ENCODE results near the gene RDH8. TPM values are rescaled to one million over a fixed set of nuclear protein-coding genes. Genes with fewer than 3 reads are reported as not detected.
A peak's percentile ranks its signal among the peaks of the same experiment; 100 is the strongest.

The RDH8 gene, protein sequence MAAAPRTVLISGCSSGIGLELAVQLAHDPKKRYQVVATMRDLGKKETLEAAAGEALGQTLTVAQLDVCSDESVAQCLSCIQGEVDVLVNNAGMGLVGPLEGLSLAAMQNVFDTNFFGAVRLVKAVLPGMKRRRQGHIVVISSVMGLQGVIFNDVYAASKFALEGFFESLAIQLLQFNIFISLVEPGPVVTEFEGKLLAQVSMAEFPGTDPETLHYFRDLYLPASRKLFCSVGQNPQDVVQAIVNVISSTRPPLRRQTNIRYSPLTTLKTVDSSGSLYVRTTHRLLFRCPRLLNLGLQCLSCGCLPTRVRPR
- total RNA-seq (2021; fragmentation: NEBNext Ultra II Directional; extraction: Animal tissue kit (Norgen Biotek cat#: 25700)) (not detected in 2 replicates), polyA plus RNA-seq (2011; rRNA removed) (0.38 and 0.58 TPM in 2 replicates), polyA minus RNA-seq (2011; rRNA and poly(A)+ RNA removed) (not detected in 2 replicates)
- 0.31 TPM for polyA plus RNA-seq (2011; cell fraction: cytosol; rRNA removed)
- polyA plus RNA-seq (2011; cell fraction: nucleus; rRNA removed) = 0.94 TPM
- 0.18 TPM in 1 of 4 replicates, not detected in the others for polyA plus RNA-seq (2012, experiment 1 of 2)
- polyA plus RNA-seq (2012, experiment 2 of 2) = not detected
- not detected for polyA plus RNA-seq (2013, experiment 1 of 2)
- not detected for polyA plus RNA-seq (2013, experiment 2 of 2)
- not detected for polyA minus RNA-seq (2011; cell fraction: cytosol; rRNA and poly(A)+ RNA removed)
- not detected for polyA minus RNA-seq (2011; cell fraction: nucleus; rRNA and poly(A)+ RNA removed)
- long read RNA-seq, experiment 1 = 0 reads
- long read RNA-seq, experiment 2 = 0 reads

DNA sequence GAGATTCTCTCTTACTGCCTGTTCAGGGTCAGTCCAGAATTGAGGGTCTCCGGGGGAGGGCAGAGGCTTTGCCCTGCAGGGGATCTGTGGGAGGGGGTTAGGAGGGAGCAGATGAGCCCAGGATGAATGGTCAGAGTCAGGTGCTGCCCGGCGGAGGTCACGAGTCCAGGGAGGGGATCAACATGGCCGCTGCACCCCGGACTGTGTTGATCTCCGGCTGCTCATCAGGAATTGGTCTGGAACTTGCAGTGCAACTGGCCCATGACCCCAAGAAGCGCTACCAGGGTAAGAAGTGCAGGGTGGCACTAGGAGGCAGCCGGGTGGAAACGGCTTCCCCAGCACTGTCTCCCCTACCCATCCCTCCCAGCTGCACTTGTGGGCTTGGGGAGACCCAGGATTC is at the start of gene RDH8:
Gene RDH8, plus strand, starts transcription at position 168 of the 400 bp plus-strand sequence. Its CDS starts 15 bp downstream, at position 183.
- no peaks in the 10 kb centered on the region for H3K79me2 ChIP-seq (ENCODE audit: control insufficient read depth in 1 of 2, insufficient read depth in 2 of 2, low read length in 2 of 2)
- peaks cover 5 to 10% of the 10 kb centered on the region in 2 experiments for H4K20me1 ChIP-seq (replicated peaks in 1 of 2; ENCODE audit: control insufficient read depth in 1 of 2, insufficient read depth in 2 of 2, low read length in 2 of 2)
- no peak within 1 kb of the TSS for H2BK12ac ChIP-seq (ENCODE audit: low read depth, low read length)
- H3K23me2 ChIP-seq (ENCODE audit: low read depth, low read length) = peaks cover 13% of the 10 kb centered on the region; the same call in 1 of the 2 replicates
- FAIRE-seq (no peak), DNase-seq (ENCODE audit: low read depth in 1 of 2, low spot score in 2 of 2) (no peak)
- no peak within 1 kb of the TSS for H4K5ac ChIP-seq (ENCODE audit: insufficient read length, low read depth, low read length)
- no peak within 1 kb of the TSS for H3K4ac ChIP-seq (replicated peaks; ENCODE audit: insufficient read length, low read depth, low read length)
- no peak within 1 kb of the TSS for H4K91ac ChIP-seq (replicated peaks; ENCODE audit: insufficient read length, low read length)
- H3K4me3 ChIP-seq (ENCODE audit: extremely low read depth in 1 of 4, insufficient read depth in 2 of 4, low read depth in 3 of 4, low read length in 4 of 4) = no peak within 1 kb of the TSS
- H2BK15ac ChIP-seq (ENCODE audit: low read length) = no peak within 1 kb of the TSS
- POLR2A ChIA-PET (ENCODE audit: partially characterized antibody) = no interaction called here
- H2BK5ac ChIP-seq (ENCODE audit: low read depth, low read length) = no peak within 1 kb of the TSS
- H3K56ac ChIP-seq (replicated peaks; ENCODE audit: insufficient read length, low read depth, low read length) = no peak within 1 kb of the TSS
- no peak within 1 kb of the TSS for H2AK5ac ChIP-seq (ENCODE audit: low read depth, low read length)
- H3K23ac ChIP-seq (ENCODE audit: insufficient read length) = no peak within 1 kb of the TSS
- H3K27ac ChIP-seq (ENCODE audit: low read depth, low read length) = no peak within 1 kb of the TSS
- H3K14ac ChIP-seq (ENCODE audit: insufficient read length) = no peak within 1 kb of the TSS
- no peak within 1 kb of the TSS; the same call in 1 of the 2 replicates for H3K18ac ChIP-seq (ENCODE audit: extremely low read depth, low read length)
- no peak within 1 kb of the TSS for H3K4me2 ChIP-seq (ENCODE audit: insufficient read depth in 1 of 2, low read depth in 2 of 2, low read length in 2 of 2)
- peaks cover 1 to 29% (median 20%) of the 10 kb centered on the region in 4 experiments for H3K27me3 ChIP-seq (replicated peaks in 1 of 4; ENCODE audit: control insufficient read depth in 3 of 4, extremely low read depth in 1 of 4, insufficient read depth in 3 of 4, low read length in 3 of 4)
- peaks cover 4 to 12% (median 8%) of the 10 kb centered on the region in 4 experiments for H3K4me1 ChIP-seq (replicated peaks in 1 of 4; ENCODE audit: control insufficient read depth in 3 of 4, insufficient read depth in 4 of 4, low read length in 3 of 4)
- H2AFZ ChIP-seq (ENCODE audit: low read length) = no peak within 1 kb of the TSS
- no peaks in the 10 kb centered on the region for H3K36me3 ChIP-seq (ENCODE audit: control insufficient read depth in 2 of 4, insufficient read depth in 4 of 4, low read length in 3 of 4)
- no peak within 1 kb of the TSS; a peak in 1 of 7 replicates for H3K9ac ChIP-seq (replicated peaks in 1 of 4; ENCODE audit: extremely low read depth in 1 of 4, low read depth in 3 of 4, low read length in 3 of 4)
- WGBS, 2 experiments (ENCODE audit: extremely low coverage in 1 of 2, insufficient coverage in 1 of 2, insufficient read length in 1 of 2, insufficient replicate concordance in 2 of 2, low coverage in 1 of 2, low lambda C conversion rate in 2 of 2, missing lambda C conversion rate in 1 of 2) = 75% methylated on average over 8 of the region's 10 CpGs; no CpG with 5 or more reads in 1 of the 2 experiments
- no peaks in the 10 kb centered on the region for H3K9me3 ChIP-seq (ENCODE audit: insufficient read depth in 2 of 2, low read depth in 1 of 2, low read length in 1 of 2)
- no peak within 1 kb of the TSS for H2BK20ac ChIP-seq (ENCODE audit: low read length)
- H4K8ac ChIP-seq (ENCODE audit: extremely low read depth, insufficient read depth, low read length) = peak within 1 kb of the TSS; percentile 85; the same call in 1 of the 2 replicates
- H3K79me1 ChIP-seq (ENCODE audit: low read depth, low read length) = no peaks in the 10 kb centered on the region
- CTCF ChIA-PET (ENCODE audit: partially characterized antibody) = interaction anchor here (1.2 to 2.7 kb wide), 4 partner anchors 14 to 86 kb away, joined by 3 to 12 read pairs (median 3); no protein-coding TSS in a partner anchor
- no peak within 1 kb of the TSS for H2BK120ac ChIP-seq (replicated peaks; ENCODE audit: low read depth, low read length)
- no peak for TF ChIP-seq CTBP2 (IDR thresholded peaks at IDR 0.05; ENCODE audit: borderline replicate concordance, insufficient read depth, insufficient read length, low read length)
- TF ChIP-seq CEBPB (IDR thresholded peaks at IDR 0.05; ENCODE audit: low read depth, low read length) = no peak
- TF ChIP-seq, protein P1, sequence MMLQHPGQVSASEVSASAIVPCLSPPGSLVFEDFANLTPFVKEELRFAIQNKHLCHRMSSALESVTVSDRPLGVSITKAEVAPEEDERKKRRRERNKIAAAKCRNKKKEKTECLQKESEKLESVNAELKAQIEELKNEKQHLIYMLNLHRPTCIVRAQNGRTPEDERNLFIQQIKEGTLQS (IDR thresholded peaks at IDR 0.05; ENCODE audit: insufficient read depth, low read depth, low read length) = no peak
- TF ChIP-seq POLR2A (IDR thresholded peaks at IDR 0.05; ENCODE audit: control extremely low read depth in 1 of 2, low read depth in 2 of 2, low read length in 2 of 2) = no peak
- no peak for TF ChIP-seq NANOG (IDR thresholded peaks at IDR 0.05; ENCODE audit: insufficient read depth, low read depth, low read length, poor library complexity, severe bottlenecking)
- TF ChIP-seq, protein P2, sequence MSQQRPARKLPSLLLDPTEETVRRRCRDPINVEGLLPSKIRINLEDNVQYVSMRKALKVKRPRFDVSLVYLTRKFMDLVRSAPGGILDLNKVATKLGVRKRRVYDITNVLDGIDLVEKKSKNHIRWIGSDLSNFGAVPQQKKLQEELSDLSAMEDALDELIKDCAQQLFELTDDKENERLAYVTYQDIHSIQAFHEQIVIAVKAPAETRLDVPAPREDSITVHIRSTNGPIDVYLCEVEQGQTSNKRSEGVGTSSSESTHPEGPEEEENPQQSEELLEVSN (IDR thresholded peaks at IDR 0.05) = no peak
- TF ChIP-seq FOSL1 (IDR thresholded peaks at IDR 0.05; ENCODE audit: insufficient read depth, low read depth, low read length) = no peak
- TF ChIP-seq KDM4A (IDR thresholded peaks at IDR 0.05; ENCODE audit: low read depth, low read length, severe bottlenecking) = no peak
- no peak for TF ChIP-seq BRCA1 (IDR thresholded peaks at IDR 0.05; ENCODE audit: low read depth, low read length)

Measured in H1 (cell line).